HG03159 (cell line): ENCODE measurements around the gene IRGC.
A peak's percentile ranks its signal among the peaks of the same experiment; 100 is the strongest.
"Not testable (repeated sequence)": the region's sequence is repeated elsewhere in the genome, so short reads cannot be mapped to it uniquely, and the experiment has no call there.

Experiments used
- ATAC-seq: cut with Tn5 transposase; IDR thresholded peaks from one replicate; pipeline ENCODE4 v1.9.1; 2021; ENCODE audit warnings: mild to moderate bottlenecking, moderate library complexity; ENCODE audit not compliant: unreplicated experiment

Gene IRGC

DNA sequence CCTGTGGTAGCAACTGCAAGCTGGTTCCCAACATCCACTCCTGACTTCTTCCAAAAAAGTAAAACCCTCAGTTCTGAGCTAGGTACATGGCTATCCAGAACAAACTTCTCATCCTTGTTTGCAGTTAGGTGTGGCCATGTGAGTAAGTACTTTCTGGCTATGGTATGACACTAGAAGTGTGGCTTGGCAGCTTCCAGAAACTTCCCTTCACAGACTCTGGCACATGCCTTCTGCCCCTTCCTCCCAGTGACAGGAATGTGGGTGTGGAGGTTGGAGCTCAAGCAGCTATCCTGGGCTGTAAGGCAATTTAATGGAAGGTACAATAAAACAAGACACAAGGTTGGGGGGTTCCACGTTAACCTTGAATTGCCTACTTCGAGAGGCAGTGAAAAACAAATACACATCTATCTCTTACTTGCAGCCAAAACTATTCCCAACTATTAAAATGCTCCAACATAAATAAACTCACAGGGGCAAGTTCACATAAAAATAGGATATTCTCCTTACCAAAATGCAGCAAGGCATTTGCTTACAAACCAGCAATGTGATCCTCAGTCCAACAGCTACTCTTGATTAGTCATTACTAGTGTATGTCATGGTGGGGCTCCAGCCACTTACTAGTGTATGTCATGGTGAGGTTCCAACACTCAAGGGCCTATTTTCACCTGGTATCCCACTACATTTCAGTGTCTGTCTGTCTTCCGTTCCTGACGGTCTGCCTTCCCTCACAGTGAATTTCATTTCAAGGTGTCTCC lies 35.8 kb downstream of the IRGC start:
- no peak for ATAC-seq

DNA sequence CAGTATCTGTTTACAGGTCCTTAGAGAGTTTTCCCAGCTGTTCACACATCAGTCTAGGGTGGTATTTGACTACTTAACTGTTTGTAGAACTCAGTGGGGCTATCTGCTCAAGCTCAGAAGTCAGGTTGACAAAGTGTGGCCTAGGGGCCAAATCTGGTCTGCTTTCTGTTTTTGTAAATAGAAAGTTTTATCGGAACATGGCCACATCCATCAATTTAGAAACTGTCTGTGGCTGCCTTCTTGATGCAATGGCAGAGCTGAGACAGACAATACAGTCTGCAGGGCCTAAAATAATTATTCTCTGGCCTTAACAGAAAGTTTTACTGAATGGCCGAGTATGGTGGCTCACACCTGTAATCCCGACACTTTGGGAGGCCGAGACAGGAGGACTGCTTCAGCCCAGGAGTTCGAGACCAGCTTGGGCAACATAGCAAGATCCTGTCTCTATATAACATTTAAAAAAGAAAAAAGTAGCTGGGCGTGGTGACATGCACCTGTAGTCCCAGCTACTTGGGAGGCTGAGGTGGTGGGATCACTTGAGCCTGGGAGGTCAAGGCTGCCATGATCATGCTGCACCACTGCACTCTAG lies 36.5 kb downstream of the IRGC start:
- no peak for ATAC-seq

DNA sequence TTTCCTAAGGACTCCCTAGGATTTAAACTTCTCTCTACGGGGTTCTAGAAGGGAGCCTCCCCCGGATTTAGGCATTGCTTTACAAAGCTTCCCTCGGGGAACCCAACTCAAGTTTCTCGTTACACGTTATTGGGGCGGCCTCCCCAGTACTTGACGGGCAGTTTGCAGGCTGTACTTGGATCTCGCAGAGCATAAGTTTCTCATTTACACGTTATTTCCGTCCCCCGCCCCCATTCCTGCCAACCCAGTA lies 38.3 kb downstream of the IRGC start:
- no peak for ATAC-seq

DNA sequence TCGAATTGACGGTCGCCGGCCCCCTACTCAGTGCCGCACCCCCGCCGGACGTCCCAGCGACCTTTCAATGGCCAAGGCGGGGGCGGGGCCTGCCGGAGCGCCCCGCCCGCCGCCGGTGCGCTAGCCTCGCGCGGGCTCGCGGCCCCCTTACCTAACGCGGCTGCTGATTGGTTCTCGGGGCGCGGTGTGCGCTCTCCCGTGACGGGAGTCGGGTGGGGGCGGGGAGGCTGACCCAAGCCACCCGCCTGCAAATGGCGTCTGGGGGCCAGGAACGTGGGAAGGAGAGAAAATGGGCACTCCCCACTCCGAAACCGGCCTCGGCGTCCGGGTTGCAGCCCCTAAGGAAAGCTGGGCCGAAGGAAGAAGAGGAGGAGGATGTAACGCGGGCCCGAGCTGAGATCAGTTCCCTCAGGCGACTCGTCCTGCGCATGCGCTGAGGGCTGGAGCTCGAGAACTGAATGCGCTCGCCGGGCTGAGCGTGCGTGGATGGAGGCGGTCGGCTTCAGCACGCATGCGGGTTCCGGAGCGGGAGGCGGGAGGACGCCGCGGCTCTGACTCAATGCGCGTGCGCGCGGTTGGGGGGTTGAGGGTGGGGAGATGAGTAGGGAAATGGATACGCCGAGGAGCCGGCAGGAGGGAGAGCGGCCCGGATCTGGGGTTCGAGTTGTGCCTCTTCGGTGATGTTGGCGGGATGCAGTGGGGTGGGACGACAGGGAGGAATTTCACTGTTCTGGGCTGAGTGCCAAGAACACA lies 38.8 kb downstream of the IRGC start, which contains the start of gene SMG9:
Gene SMG9, minus strand, starts transcription at position 460 of the 753 bp plus-strand sequence. CDS start 4,221 bp downstream, outside the sequence.
- ATAC-seq, result peak; percentile 57

DNA sequence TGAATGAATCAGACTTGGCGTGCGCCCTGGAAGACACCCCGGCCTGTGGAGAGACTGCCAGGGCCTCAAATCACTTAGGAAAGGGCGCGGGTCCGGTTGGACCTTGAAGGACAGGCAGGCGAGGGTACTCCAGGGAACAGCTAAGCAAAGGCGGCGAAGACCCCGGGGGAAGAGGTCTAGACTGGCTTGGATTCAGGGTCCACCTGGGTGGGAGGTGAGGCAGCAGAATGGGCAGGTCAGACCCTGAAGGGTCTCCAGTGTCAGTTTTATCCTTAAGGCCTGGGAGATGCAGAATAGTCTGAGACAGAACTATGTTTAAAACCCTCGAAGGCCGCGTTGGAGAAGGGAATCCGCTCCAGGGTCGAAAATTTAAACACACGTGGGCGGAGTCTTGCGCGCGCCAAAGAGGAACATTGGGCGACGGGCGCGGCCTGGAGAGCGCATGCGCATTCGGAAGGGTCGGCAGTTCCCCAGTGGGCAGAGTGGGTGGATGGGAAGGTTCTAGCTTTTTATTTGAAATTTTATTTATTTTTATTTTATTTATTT lies 39.5 kb downstream of the IRGC start:
- peak; percentile 13 for ATAC-seq

DNA sequence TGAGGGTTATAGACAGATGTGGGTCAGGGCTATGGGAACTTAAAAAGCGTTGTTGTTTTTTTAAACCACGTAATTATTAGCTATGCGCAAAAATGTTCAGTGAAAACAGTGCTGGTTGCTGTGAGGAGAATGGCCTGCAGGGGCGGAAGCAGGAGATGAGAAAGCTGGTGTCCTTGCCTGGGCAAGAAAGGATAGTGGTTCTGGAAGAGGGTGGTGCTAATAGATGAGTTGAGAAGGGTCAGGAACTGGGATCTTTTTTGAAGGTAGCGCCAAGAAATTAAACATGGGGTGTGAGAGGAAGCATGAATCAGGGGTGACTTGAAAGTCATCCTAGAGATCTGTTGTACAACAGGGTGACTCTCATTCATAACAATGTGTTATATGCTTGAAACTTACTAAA lies 43.6 kb downstream of the IRGC start:
- ATAC-seq, result no peak

DNA sequence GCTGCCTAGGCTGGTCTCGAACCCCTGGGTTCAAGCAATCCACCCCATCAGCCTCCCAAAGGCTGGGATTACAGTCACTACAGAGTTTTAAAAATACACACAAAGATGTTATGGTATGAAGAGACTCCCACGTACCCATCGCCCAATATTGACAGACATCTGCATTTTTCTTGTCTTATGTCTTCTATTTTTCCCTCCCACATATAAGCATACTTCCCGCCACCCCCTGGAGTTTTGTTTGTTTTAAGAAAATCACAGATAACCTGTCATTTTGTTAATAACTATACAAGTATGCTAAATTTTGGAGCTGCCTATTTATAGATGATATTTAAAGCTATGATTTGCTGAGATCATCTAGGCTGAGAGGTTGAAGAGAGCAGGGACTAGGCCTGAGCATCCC lies 45.1 kb downstream of the IRGC start:
- ATAC-seq, result no peak

DNA sequence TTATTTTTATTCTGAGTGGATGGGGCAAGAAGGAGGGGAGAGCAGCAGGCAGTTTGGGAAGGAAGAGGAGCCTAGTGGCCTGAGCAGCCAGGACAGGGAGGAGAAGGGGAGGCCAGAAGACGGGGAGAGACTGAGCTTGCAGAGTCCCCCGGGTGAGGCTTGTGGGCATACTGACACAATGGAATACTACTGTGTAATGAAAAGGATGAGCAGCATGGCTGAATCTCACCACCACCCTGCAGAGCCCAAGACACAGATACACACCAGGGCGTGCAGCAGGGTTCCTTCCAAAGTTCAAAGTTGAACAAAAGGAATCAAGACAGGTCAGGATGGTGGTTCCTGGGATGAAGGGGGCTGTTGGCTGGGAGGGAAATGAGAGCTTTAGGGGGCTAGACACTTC lies 46.9 kb downstream of the IRGC start:
- no peak for ATAC-seq

DNA sequence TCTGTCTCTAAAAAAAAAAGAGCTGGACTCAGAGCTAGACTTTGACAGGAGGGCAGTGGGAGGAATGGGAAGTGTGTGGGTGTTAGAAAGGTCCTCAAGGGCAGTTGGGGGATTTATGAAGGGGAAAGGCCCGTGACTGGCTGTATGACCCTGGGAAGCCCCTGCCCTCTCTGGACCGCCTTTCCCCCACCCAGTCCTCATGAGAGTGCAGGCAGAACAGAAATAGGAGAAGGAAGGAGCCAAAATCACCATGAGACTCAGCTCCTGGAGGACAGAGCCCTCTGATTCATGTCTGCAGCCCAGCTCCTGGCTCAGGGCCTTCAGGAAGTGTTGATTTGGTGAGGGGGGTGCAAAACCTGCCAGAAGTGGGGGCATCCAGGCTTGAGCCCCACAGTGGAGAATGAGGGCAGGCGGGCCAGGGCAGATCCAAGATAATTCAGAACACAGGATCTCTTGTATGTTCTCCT lies 47.6 kb downstream of the IRGC start:
- no peak for ATAC-seq

DNA sequence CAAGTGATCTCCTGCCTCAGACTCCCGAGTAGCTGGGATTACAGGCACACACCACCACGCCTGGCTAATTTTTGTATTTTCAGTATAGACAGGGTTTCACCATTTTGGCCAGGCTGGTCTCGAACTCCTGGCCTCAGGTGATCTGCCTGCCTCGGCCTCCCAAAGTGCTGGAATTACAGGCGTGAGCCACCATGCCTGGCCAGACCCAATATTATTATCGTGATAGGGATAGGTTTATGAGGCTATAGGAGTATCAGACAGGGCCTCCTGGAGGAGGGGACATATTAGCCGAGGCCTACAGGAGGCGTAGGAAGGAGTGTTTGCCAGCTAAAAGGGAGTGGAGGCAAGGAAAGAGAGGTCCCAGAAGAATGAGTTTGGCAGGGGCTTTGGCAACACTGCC lies 48.8 kb downstream of the IRGC start:
- ATAC-seq, result not testable (repeated sequence)

DNA sequence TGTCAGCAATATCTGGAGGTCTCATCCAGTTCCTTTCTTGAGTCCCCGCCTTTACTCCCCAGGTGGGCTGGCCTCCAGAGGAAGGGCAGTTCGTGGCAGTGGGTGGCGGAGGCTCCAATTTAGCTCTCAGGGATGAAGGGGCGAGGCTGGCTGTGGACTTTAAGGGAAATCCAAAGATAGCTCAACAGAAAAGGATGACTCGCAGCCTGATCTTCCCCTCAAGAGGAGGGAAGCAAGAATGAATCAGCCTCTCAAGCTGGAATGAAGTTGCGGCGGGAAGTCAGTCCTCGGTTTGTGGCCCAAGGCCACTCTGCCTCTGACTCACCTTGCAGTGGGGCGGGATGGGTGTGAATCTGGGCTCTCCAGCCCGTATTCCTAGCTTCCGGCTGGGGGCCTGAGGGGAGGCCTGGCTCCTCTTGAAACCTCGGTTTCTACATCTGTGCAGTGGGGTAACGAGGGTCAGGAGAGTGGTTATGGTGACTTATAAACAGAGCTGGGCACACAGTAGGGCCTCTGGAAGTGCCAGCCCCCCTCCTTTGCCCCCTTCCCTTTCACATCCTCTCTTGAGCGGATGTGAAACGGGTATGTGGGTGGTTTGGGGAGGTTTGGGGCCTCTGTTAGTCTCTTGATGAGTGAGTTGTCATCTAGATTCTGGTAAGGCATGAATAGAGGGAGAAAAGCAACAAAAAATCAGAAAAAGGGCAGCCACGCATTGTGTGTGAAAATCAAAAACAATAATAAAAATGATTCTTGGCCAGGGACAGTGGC lies 49.4 kb downstream of the IRGC start:
- peak; percentile 80 for ATAC-seq

DNA sequence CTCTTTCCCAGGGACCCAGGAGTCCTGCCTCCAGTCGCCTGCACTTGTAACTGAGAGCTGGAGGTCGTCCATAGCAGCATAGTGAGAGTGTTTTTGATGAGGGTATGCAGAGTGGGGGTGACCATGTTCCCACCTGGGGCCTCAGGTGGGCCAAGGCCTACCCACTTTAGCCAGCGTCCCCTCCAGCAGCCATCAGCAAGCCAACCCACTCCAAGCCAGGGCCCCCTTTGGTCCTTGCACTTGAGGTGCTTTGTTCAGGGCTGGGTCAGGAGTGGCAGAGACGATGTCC lies 50.8 kb downstream of the IRGC start:
- ATAC-seq, result no peak

DNA sequence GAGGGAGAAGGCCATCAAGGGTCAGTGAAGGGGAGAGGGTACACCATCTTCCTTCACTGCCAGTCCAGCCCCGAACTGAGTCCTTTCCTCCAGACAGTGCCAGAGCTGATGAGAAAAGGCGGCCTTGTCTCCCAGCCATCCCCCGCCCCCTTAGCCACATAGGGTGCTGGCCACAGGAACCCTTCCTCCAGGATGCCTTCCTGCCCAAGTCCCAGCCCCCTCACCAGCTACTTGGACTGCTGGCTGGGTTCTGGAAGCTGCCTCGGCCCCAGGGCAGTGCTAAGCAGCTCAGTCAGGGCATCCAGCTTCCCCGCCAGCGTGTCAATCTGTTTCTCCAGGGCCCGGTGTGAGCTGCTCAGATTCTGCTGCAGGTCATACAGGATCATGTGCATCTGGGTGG lies 51.4 kb downstream of the IRGC start:
- no peak for ATAC-seq

DNA sequence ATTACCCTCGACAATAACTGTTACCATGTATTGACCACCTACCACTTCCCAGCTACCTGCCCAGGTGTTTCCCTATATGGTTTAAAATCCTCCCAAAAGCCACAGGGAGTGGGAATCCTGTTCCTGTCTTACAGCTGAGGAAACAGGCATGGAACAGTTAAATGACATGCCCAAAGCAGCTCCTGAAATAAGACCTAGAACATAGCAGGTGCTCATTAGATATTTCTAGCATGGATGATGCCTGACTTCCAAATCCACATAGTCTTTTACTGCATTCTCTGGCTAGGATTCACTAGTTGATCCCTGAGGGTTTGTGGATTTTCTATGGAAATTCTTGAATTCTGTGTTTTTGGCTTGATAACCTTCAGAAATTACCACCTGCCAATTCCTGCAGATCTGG lies 51.9 kb downstream of the IRGC start:
- ATAC-seq, result no peak

DNA sequence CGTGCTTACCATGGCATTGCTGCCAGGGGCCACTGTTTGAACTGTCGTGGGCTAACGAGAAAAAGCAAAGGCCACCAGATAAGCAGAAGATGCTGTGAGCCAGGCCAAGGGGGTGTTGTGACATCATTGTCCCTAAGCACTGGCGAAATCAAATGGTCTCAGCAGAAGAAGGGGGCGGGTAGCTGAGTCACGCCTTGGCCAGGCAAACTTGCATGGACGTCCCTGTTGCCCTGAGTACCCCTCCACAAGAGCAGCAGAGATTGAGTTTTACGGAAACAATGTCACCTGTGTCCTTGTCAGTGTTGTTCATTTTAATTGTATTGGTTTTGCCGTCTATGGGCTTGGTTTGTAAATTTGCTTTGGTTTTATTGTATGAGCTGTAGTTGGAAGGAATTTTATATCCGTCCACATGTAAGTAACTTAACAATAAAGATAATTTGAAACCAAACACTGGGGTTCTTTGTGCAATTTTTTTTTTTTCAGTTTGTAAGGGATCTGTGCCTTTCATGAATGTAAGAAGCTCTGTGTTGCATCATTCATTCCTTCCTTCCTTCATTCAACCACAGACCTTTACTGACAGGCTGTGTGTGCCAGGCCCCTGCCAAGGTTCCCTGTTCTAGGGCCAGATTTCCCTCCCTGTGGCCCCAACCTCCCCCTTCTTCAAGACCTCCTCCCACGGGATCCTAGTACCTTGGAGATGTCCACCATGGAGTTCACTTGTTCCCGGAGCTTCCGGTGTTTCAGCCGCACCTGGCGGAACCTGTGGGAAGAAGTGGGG lies 52.6 kb downstream of the IRGC start:
- ATAC-seq, result no peak

DNA sequence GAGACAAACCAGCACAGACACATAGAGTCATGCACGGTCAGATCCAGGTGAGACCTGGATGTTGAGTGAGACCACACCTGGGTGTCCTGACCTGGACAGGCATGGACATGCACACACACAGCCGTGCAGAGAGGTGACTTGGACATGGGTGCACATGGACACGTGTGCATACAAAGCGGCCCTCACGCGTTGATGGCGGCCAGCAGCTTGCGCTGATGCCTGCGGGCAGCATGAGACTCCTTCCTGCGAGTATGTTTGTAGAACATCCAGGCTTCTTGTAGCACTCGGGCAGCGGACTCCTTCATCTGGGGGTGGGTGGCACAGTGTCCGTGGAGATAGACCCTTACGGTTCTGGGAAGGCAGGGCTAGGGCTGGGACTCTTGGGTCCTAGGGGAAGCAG lies 53.4 kb downstream of the IRGC start:
- no peak for ATAC-seq
